HEK293 (cell line): ENCODE measurements around the gene CYB5R3.

ENCODE experiments used
- HOXC10 ChIP-seq: sonication (generic); formaldehyde crosslinking; IDR thresholded peaks from 2 replicates; pipeline ENCODE4 v1.8.1; 2023; ENCODE audit warnings: mild to moderate bottlenecking, missing genetic modification reagents
- IKZF3 ChIP-seq: fragments of 450-650 bp; IDR thresholded peaks from 2 replicates; pipeline ENCODE4 v1.5.0; 2018; ENCODE audit warnings: missing biosample characterization, mild to moderate bottlenecking, missing genetic modification characterization, moderate library complexity
- MEIS1 ChIP-seq: sonication (generic); formaldehyde crosslinking; IDR thresholded peaks from 2 replicates; pipeline ENCODE4 v1.8.1; 2022; ENCODE audit warnings: missing genetic modification reagents, mild to moderate bottlenecking, borderline replicate concordance
- OSR2 ChIP-seq: fragments of 450-650 bp; formaldehyde crosslinking; IDR thresholded peaks from 2 replicates; pipeline ENCODE4 v1.5.1; 2016; ENCODE audit warnings: missing biosample characterization, missing genetic modification characterization
- PRDM1 ChIP-seq: fragments of 450-650 bp; formaldehyde crosslinking; IDR thresholded peaks from 2 replicates; pipeline ENCODE4; 2016; ENCODE audit warnings: missing biosample characterization, missing genetic modification characterization
- SP2 ChIP-seq: fragments of 450-650 bp; formaldehyde crosslinking; IDR thresholded peaks from 2 replicates; pipeline ENCODE4 v1.5.1; 2016; ENCODE audit warnings: missing biosample characterization, missing genetic modification characterization
- SP3 ChIP-seq: fragments of 450-650 bp; formaldehyde crosslinking; IDR thresholded peaks from 2 replicates; pipeline ENCODE4 v1.5.1; 2016; ENCODE audit warnings: missing biosample characterization, missing genetic modification characterization
- TRIM28 ChIP-seq: IDR thresholded peaks from 2 replicates; pipeline ENCODE4 v1.6.1; 2011; ENCODE audit warnings: low read length, control low read depth, borderline replicate concordance
- WT1 ChIP-seq: fragments of 450-650 bp; formaldehyde crosslinking; IDR thresholded peaks from 2 replicates; pipeline ENCODE4 v1.5.1; 2016; ENCODE audit warnings: missing biosample characterization, missing genetic modification characterization
- YY2 ChIP-seq: fragments of 450-650 bp; formaldehyde crosslinking; IDR thresholded peaks from 2 replicates; pipeline ENCODE4 v1.5.1; 2016; ENCODE audit warnings: missing biosample characterization, missing genetic modification characterization
- ZBTB21 ChIP-seq: fragments of 450-650 bp; formaldehyde crosslinking; IDR thresholded peaks from 2 replicates; pipeline ENCODE4 v1.5.1; 2017; ENCODE audit warnings: missing biosample characterization, missing genetic modification characterization
- ZBTB7A ChIP-seq: fragments of 450-650 bp; formaldehyde crosslinking; IDR thresholded peaks from 2 replicates; pipeline ENCODE4 v1.5.1; 2016; ENCODE audit warnings: low read depth, missing biosample characterization, missing genetic modification characterization
- ZFP69B ChIP-seq: fragments of 450-650 bp; formaldehyde crosslinking; IDR thresholded peaks from 2 replicates; pipeline ENCODE4 v1.5.1; 2016; ENCODE audit warnings: missing biosample characterization, missing genetic modification characterization
- ZNF16 ChIP-seq: fragments of 450-650 bp; formaldehyde crosslinking; IDR thresholded peaks from 2 replicates; pipeline ENCODE4 v1.5.1; 2016; ENCODE audit warnings: low read depth, missing biosample characterization, missing genetic modification characterization
- ZNF354C ChIP-seq: fragments of 450-650 bp; formaldehyde crosslinking; IDR thresholded peaks from 2 replicates; pipeline ENCODE4 v1.5.1; 2016; ENCODE audit warnings: missing biosample characterization, missing genetic modification characterization, low read depth, borderline replicate concordance
- ZNF366 ChIP-seq: fragments of 450-650 bp; formaldehyde crosslinking; conservative IDR thresholded peaks from 2 replicates; pipeline ENCODE4 v1.5.1; 2016; ENCODE audit warnings: missing biosample characterization, missing genetic modification characterization
- ZNF48 ChIP-seq: fragments of 450-650 bp; formaldehyde crosslinking; IDR thresholded peaks from 2 replicates; pipeline ENCODE4 v1.5.1; 2016; ENCODE audit warnings: missing biosample characterization, missing genetic modification characterization
- ZNF624 ChIP-seq: fragments of 450-650 bp; formaldehyde crosslinking; IDR thresholded peaks from 2 replicates; pipeline ENCODE4 v1.5.1; 2017; ENCODE audit warnings: missing biosample characterization, missing genetic modification characterization
- ZNF629 ChIP-seq: fragments of 450-650 bp; formaldehyde crosslinking; IDR thresholded peaks from 2 replicates; pipeline ENCODE4 v1.5.1; 2017; ENCODE audit warnings: missing biosample characterization, missing genetic modification characterization
- ZNF660 ChIP-seq: fragments of 450-650 bp; IDR thresholded peaks from 2 replicates; pipeline ENCODE4 v1.5.1; 2018; ENCODE audit warnings: missing biosample characterization, mild to moderate bottlenecking, missing genetic modification characterization
- ZNF707 ChIP-seq: fragments of 450-650 bp; formaldehyde crosslinking; IDR thresholded peaks from 2 replicates; pipeline ENCODE4 v1.5.1; 2016; ENCODE audit warnings: missing biosample characterization, missing genetic modification characterization
- ZSCAN23 ChIP-seq: fragments of 450-650 bp; formaldehyde crosslinking; IDR thresholded peaks from 2 replicates; pipeline ENCODE4 v1.5.1; 2016; ENCODE audit warnings: missing biosample characterization, missing genetic modification characterization
- TF ChIP-seq, protein P1 (sequence below): fragments of 450-650 bp; formaldehyde crosslinking; IDR thresholded peaks from 2 replicates; pipeline ENCODE4 v1.5.1; 2016; ENCODE audit warnings: missing biosample characterization, missing genetic modification characterization
- TF ChIP-seq, protein P2 (sequence below): fragments of 450-650 bp; formaldehyde crosslinking; IDR thresholded peaks from 2 replicates; pipeline ENCODE4; 2016; ENCODE audit warnings: missing biosample characterization, missing genetic modification characterization
- TF ChIP-seq, protein P3 (sequence below): fragments of 450-650 bp; formaldehyde crosslinking; IDR thresholded peaks from 2 replicates; pipeline ENCODE4 v1.5.1; 2016; ENCODE audit warnings: missing biosample characterization, missing genetic modification characterization, borderline replicate concordance
- TF ChIP-seq, protein P4 (sequence below): fragments of 450-650 bp; IDR thresholded peaks from 2 replicates; pipeline ENCODE4 v1.5.1; 2018; ENCODE audit warnings: missing biosample characterization, missing genetic modification characterization
- TF ChIP-seq, protein P5 (sequence below): fragments of 450-650 bp; formaldehyde crosslinking; IDR thresholded peaks from 2 replicates; pipeline ENCODE4 v1.5.1; 2016; ENCODE audit warnings: missing biosample characterization, missing genetic modification characterization
- TF ChIP-seq, protein P6 (sequence below): fragments of 450-650 bp; formaldehyde crosslinking; IDR thresholded peaks from 2 replicates; pipeline ENCODE4 v1.5.1; 2016; ENCODE audit warnings: missing biosample characterization, missing genetic modification characterization
- TF ChIP-seq, protein P7 (sequence below): fragments of 450-650 bp; formaldehyde crosslinking; IDR thresholded peaks from 2 replicates; pipeline ENCODE4 v1.5.1; 2016; ENCODE audit warnings: missing biosample characterization, missing genetic modification characterization
- TF ChIP-seq, protein P8 (sequence below): fragments of 450-650 bp; formaldehyde crosslinking; IDR thresholded peaks from 2 replicates; pipeline ENCODE4 v1.5.1; 2016; ENCODE audit warnings: missing biosample characterization, missing genetic modification characterization, low read depth

The CYB5R3 gene

DNA sequence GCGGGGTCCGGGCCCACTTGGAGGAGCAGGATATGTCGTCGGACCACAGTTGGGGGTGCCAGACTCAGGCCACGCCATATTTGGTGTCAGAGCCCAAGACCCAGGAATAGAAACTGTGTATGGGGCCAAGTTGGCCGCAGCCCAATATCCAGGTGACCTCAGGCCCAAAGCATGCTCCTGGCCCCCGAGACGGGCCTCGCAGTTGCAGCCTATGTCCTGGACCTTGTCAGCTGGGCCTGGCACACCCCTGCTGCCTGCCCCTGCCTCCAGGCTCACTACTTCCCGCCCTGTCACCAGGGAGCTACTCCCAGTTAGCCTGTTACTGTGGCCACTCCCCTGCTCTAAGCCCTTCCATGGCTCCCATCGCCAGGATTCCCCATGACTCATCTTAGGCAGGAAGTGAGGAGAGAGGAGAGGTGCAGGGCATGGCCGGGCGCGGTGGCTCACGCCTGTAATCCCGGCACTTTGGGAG, 48.4 kb upstream of the CYB5R3 start (continued):
- TF ChIP-seq ZNF624 (tag by site-specific recombination) (no peak), PRDM1 (no peak), SP2 (tag by site-specific recombination) (peak; percentile 65), ZNF660 (tag by site-specific recombination) (no peak), ZNF48 (tag by site-specific recombination) (no peak), OSR2 (tag by site-specific recombination) (0 out of 2 replicates have a peak, but pooled peaks have one; percentile 24), ZNF354C (tag by site-specific recombination) (no peak), YY2 (tag by site-specific recombination) (no peak), ZBTB7A (tag by site-specific recombination) (no peak), WT1 (peak; percentile 39; the same call in 1 of the 2 replicates), ZNF629 (tag by site-specific recombination) (0 out of 2 replicates have a peak, but pooled peaks have one; percentile 27), IKZF3 (no peak), ZBTB21 (no peak), TRIM28 (no peak), ZFP69B (tag by site-specific recombination) (no peak), HOXC10 (CRISPR knock-in tag) (no peak), ZSCAN23 (tag by site-specific recombination) (no peak), ZNF707 (no peak), MEIS1 (CRISPR knock-in tag) (no peak), ZNF16 (tag by site-specific recombination) (peak; percentile 90), ZNF366 (tag by site-specific recombination) (peak; percentile 46), SP3 (tag by site-specific recombination) (peak; percentile 24; the same call in 1 of the 2 replicates)
- TF ChIP-seq, protein P1, sequence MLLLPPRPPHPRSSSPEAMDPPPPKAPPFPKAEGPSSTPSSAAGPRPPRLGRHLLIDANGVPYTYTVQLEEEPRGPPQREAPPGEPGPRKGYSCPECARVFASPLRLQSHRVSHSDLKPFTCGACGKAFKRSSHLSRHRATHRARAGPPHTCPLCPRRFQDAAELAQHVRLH (tag by site-specific recombination): no peak
- TF ChIP-seq, protein P2, sequence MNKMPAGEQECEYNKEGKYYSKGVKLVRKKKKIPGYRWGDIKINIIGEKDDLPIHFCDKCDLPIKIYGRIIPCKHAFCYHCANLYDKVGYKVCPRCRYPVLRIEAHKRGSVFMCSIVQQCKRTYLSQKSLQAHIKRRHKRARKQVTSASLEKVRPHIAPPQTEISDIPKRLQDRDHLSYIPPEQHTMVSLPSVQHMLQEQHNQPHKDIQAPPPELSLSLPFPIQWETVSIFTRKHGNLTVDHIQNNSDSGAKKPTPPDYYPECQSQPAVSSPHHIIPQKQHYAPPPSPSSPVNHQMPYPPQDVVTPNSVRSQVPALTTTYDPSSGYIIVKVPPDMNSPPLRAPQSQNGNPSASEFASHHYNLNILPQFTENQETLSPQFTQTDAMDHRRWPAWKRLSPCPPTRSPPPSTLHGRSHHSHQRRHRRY: no peak
- TF ChIP-seq, protein P3, sequence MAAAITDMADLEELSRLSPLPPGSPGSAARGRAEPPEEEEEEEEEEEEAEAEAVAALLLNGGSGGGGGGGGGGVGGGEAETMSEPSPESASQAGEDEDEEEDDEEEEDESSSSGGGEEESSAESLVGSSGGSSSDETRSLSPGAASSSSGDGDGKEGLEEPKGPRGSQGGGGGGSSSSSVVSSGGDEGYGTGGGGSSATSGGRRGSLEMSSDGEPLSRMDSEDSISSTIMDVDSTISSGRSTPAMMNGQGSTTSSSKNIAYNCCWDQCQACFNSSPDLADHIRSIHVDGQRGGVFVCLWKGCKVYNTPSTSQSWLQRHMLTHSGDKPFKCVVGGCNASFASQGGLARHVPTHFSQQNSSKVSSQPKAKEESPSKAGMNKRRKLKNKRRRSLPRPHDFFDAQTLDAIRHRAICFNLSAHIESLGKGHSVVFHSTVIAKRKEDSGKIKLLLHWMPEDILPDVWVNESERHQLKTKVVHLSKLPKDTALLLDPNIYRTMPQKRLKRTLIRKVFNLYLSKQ (tag by site-specific recombination): no peak
- TF ChIP-seq, protein P4, sequence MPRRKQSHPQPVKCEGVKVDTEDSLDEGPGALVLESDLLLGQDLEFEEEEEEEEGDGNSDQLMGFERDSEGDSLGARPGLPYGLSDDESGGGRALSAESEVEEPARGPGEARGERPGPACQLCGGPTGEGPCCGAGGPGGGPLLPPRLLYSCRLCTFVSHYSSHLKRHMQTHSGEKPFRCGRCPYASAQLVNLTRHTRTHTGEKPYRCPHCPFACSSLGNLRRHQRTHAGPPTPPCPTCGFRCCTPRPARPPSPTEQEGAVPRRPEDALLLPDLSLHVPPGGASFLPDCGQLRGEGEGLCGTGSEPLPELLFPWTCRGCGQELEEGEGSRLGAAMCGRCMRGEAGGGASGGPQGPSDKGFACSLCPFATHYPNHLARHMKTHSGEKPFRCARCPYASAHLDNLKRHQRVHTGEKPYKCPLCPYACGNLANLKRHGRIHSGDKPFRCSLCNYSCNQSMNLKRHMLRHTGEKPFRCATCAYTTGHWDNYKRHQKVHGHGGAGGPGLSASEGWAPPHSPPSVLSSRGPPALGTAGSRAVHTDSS: no peak
- TF ChIP-seq, protein P5, sequence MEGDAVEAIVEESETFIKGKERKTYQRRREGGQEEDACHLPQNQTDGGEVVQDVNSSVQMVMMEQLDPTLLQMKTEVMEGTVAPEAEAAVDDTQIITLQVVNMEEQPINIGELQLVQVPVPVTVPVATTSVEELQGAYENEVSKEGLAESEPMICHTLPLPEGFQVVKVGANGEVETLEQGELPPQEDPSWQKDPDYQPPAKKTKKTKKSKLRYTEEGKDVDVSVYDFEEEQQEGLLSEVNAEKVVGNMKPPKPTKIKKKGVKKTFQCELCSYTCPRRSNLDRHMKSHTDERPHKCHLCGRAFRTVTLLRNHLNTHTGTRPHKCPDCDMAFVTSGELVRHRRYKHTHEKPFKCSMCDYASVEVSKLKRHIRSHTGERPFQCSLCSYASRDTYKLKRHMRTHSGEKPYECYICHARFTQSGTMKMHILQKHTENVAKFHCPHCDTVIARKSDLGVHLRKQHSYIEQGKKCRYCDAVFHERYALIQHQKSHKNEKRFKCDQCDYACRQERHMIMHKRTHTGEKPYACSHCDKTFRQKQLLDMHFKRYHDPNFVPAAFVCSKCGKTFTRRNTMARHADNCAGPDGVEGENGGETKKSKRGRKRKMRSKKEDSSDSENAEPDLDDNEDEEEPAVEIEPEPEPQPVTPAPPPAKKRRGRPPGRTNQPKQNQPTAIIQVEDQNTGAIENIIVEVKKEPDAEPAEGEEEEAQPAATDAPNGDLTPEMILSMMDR (tag by site-specific recombination): no peak
- TF ChIP-seq, protein P6, sequence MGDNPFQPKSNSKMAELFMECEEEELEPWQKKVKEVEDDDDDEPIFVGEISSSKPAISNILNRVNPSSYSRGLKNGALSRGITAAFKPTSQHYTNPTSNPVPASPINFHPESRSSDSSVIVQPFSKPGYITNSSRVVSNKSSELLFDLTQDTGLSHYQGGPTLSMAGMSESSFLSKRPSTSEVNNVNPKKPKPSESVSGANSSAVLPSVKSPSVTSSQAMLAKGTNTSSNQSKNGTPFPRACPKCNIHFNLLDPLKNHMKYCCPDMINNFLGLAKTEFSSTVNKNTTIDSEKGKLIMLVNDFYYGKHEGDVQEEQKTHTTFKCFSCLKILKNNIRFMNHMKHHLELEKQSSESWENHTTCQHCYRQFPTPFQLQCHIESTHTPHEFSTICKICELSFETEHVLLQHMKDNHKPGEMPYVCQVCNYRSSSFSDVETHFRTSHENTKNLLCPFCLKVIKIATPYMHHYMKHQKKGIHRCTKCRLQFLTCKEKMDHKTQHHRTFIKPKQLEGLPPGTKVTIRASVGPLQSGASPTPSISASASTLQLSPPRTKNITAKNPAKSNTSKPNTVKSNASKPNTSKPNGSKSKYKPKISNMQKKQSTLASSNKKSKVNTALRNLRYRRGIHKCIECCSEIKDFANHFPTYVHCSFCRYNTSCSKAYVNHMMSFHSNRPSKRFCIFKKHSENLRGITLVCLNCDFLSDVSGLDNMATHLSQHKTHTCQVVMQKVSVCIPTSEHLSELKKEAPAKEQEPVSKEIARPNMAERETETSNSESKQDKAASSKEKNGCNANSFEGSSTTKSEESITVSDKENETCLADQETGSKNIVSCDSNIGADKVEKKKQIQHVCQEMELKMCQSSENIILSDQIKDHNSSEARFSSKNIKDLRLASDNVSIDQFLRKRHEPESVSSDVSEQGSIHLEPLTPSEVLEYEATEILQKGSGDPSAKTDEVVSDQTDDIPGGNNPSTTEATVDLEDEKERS (tag by site-specific recombination): no peak
- TF ChIP-seq, protein P7, sequence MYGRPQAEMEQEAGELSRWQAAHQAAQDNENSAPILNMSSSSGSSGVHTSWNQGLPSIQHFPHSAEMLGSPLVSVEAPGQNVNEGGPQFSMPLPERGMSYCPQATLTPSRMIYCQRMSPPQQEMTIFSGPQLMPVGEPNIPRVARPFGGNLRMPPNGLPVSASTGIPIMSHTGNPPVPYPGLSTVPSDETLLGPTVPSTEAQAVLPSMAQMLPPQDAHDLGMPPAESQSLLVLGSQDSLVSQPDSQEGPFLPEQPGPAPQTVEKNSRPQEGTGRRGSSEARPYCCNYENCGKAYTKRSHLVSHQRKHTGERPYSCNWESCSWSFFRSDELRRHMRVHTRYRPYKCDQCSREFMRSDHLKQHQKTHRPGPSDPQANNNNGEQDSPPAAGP (tag by site-specific recombination): peak; percentile 96
- TF ChIP-seq, protein P8, sequence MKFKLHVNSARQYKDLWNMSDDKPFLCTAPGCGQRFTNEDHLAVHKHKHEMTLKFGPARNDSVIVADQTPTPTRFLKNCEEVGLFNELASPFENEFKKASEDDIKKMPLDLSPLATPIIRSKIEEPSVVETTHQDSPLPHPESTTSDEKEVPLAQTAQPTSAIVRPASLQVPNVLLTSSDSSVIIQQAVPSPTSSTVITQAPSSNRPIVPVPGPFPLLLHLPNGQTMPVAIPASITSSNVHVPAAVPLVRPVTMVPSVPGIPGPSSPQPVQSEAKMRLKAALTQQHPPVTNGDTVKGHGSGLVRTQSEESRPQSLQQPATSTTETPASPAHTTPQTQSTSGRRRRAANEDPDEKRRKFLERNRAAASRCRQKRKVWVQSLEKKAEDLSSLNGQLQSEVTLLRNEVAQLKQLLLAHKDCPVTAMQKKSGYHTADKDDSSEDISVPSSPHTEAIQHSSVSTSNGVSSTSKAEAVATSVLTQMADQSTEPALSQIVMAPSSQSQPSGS (tag by site-specific recombination): no peak
